ENCODE results near the gene GPR61. TPM values are rescaled to one million over a fixed set of nuclear protein-coding genes. Genes with fewer than 3 reads are reported as not detected.

Gene GPR61
- total RNA-seq, 1 donor from 2014 or later: 0.15 TPM

DNA sequence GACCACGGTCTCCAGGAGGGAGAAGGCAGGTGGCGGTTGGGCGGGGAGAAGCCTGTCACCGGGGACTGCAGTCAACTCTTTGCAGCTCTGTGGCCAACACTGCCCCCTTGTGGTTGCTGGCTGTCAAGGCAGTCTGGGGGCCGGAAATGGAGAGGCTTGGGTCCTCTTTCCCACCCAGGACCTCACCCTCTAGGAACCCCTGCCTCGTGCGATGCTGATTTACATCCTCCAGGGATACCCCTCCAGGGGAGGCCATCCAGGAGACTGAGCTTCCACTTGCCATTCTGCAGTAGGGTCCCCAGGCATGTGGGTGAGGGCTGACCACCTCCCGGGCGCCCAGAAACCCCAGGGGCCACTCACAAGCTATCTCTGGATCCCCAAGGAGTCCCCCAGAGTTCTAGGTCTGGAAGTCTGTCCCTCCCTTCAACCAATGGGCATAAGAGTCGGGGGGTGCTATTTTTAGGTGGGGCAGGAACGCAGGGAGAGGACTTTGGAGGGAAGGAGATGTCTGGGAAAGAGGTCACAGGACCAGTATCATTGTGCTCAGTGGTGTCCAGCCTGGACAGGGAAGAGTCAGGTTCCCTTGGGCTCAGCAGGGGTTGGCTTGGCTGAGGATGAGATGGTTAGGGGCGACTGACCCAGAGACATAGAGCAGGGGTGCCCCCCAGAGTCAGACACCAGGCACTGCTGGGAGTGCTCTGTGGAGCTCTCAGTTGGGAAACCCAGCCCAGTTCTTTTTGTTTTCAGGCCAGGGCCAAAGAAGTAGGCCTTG lies 7.1 kb upstream of the GPR61 start:
- intact Hi-C loops (cut with micrococcal nuclease): loop anchor here (1.0 to 5.0 kb wide), 10 partner anchors 32 to 420 kb away; partner anchors contain the start of genes CYB561D1, ELAPOR1, PSMA5 and PSRC1

DNA sequence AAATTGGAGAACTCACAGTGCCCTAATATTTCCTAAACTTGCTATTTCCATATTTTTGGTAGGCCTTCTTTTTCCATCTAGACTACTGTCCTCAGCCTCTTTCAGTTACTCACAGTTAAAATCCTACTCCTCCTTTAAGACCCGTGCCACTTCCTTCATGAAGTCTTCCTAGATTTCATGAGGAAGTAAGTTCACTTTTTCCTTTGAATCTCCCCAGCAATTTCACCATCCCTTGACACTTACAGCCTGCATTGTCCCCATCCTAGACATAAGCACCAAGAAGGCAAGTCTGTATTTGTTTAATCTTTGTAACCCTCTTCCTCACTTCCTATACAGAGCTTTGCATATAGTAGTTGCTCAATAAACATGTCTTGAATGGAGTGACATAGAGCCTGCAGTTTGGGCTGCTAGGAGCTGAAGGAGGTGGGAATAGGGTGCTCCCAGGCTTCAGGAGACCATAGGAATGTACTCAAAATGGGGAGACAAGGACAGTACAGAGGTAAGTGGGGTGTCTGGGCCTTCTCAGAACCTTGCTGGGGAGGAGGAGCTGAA lies 5.3 kb upstream of the GPR61 start:
- intact Hi-C loops (cut with micrococcal nuclease): loop anchor here (5.0 kb wide), 2 partner anchors 322 to 422 kb away; partner anchors contain the start of genes ELAPOR1 and SARS1

DNA sequence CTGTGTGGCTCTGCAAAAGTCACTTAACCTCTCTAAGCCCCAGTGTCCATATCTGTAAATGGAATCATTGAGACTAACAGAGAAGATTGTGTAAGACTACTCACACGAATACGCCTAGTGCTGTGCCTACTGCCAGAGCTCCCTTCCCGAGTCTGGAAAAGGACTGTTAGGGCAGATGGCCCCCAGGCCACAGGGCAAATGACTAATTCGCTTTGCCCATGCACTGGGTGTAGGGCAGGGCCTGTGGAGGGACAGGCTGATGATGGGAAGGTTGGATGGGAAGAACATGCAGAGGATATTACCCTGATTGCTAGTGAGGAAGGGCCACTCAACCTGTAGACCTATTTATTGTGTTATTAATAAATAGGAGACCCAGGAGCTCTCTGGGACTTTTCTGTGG lies 4.2 kb upstream of the GPR61 start:
- intact Hi-C loops (cut with micrococcal nuclease): no loop called here

DNA sequence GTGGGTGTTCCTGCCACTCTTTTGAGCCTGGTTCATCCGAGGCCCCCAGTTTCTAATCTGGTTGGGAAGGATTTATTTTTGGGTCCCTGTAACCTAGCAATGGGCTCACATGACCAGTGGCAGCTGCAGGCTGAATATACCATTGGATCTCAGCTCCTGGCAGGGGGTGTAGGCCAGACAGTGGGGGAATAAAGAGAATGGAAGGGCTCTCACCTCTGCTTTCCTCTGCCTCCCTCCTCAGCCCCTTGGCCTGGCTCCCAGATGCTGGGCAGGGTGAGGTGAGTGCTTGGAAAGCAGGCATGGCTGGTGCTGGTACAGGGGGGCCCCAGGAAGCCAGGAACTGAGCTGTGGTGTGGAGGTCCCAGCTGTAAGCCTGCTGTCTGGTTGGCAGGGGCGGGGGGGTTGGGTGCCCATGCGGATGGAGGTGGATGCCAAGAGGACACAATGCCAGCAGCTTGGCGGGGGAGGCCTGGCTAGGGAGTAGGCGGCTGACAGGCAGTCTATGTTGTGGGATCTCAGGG lies 3.6 kb upstream of the GPR61 start:
- intact Hi-C loops (cut with micrococcal nuclease): no loop called here

DNA sequence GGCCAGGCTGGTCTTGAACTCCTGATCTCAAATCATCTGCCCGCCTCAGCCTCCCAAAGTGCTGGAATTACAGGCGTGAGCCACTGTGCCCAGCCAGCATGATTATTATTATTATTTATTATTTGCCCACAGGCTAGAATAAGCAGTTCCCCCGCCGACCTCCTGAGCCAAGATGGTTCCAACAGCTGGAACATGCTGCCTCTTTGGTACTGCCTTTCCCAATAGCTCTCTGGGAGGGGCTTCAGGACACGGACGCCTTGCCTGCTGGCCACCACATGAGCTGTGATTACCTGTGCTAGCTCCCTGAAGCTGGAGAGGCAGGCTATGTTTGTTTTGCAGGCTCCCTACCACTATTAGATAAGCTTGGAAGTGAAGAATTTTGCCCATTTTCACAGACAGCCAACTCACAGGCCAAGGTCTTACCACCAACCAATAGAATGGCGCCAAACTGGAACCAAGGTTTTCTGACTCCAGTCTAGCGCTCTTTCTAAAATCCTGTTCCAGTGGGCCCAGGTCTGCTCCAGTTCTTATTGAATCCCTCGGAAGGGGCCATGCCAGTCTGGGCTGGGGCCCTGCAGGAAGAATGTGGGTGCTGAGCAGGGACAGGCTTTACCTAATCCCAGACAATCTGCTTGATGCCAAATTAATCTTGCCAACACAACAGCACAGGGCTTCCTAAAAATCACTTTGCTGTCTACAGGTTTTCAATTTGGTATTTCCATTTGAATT lies 2.1 kb upstream of the GPR61 start:
- intact Hi-C loops (cut with micrococcal nuclease): no loop called here

DNA sequence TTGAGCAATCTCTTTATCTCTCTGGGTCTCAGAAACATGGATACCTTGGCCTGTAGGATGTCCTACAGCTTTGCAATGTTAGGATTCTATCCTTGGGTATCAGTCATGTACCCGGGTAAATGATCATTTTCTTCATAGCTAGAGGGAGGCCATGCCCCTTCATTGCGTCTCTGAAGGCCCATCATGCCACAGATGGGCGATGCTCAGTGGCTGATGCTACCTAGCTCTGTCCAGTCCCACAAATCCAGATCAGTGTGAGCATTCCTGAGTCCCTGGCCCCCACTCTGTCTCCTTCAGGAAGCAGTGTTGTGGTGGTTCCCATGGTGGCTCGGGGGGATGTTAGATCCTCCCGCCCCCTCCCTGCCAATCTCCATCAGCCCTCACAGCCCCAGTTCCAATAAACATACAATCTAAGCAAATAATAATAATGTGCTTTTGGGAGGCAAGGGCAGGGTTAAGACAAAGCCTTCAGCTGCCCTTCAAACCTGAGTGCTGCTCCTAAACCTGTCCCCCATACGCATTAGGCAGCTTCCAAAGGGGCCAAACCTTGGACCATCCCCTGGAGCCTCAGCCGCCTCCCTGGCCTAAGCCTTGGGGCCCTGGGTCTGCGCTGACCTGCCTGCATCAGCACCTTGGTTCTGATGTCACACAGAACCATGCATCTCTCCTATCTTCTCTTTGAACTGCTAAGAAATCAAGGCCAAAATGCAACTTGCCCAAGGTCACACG lies 681 bp upstream of the GPR61 start:
- intact Hi-C loops (cut with micrococcal nuclease): no loop called here

DNA sequence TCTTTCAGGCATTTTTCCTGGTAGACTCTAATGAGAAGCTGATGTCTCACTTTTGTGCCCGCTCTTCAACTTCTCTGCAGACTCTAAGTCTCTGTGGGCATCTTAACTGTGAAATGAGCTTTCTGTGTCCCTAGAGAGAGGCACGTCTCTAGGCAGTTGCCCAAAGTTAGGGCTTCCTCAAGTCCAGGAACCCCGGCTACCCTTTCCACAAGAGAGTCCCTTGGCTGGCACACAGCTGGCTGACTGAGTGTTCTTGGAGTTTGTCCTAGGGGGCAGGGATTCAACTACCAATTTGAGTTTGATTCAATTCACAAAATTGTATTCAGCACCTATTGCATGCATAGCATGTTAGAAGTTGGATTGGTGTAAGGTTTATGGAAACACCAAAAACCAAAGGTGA lies 1.4 kb downstream of the GPR61 start:
- intact Hi-C loops (cut with micrococcal nuclease): no loop called here

DNA sequence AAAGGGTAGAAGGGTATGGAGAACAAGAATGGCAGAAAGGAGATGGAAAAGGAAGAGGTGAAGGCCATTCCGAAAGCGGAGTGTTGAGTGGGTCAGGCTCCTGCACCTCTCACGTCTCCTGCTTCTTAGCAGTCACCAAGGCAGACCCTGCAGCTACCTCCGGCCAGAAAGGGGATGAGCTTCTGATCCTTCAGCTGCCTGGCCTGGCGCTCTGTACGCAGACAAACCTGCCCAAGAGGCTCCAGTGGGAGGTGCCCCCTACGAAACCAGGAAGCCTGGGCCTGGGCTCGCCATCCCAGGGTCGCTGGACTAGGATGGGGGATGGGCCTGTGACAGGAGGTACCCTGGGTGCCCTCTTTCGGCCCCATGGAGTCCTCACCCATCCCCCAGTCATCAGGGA lies 3.0 kb downstream of the GPR61 start:
- intact Hi-C loops (cut with micrococcal nuclease): no loop called here

DNA sequence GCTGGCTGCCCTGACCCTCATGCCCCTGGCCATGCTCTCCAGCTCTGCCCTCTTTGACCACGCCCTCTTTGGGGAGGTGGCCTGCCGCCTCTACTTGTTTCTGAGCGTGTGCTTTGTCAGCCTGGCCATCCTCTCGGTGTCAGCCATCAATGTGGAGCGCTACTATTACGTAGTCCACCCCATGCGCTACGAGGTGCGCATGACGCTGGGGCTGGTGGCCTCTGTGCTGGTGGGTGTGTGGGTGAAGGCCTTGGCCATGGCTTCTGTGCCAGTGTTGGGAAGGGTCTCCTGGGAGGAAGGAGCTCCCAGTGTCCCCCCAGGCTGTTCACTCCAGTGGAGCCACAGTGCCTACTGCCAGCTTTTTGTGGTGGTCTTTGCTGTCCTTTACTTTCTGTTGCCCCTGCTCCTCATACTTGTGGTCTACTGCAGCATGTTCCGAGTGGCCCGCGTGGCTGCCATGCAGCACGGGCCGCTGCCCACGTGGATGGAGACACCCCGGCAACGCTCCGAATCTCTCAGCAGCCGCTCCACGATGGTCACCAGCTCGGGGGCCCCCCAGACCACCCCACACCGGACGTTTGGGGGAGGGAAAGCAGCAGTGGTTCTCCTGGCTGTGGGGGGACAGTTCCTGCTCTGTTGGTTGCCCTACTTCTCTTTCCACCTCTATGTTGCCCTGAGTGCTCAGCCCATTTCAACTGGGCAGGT lies 3.8 kb downstream of the GPR61 start:
- intact Hi-C loops (cut with micrococcal nuclease): no loop called here

DNA sequence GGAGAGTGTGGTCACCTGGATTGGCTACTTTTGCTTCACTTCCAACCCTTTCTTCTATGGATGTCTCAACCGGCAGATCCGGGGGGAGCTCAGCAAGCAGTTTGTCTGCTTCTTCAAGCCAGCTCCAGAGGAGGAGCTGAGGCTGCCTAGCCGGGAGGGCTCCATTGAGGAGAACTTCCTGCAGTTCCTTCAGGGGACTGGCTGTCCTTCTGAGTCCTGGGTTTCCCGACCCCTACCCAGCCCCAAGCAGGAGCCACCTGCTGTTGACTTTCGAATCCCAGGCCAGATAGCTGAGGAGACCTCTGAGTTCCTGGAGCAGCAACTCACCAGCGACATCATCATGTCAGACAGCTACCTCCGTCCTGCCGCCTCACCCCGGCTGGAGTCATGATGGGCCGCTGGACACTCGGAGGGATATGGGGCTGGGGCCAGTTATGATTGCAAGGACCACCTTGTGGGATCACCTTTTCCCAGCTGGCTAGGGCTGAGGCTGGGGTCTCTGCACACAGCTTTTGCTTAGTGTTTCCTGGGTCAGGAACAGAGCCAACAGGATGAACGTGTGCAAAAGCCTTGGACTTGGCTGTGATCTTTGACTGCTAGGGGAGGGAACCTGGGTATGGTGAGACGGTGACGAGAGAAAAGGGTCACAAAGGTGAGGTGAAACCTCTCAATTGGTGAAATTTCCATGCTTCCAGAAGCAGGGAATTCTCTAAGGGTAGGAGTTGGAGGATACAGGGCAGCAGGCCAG lies 4.5 kb downstream of the GPR61 start:
- intact Hi-C loops (cut with micrococcal nuclease): no loop called here

DNA sequence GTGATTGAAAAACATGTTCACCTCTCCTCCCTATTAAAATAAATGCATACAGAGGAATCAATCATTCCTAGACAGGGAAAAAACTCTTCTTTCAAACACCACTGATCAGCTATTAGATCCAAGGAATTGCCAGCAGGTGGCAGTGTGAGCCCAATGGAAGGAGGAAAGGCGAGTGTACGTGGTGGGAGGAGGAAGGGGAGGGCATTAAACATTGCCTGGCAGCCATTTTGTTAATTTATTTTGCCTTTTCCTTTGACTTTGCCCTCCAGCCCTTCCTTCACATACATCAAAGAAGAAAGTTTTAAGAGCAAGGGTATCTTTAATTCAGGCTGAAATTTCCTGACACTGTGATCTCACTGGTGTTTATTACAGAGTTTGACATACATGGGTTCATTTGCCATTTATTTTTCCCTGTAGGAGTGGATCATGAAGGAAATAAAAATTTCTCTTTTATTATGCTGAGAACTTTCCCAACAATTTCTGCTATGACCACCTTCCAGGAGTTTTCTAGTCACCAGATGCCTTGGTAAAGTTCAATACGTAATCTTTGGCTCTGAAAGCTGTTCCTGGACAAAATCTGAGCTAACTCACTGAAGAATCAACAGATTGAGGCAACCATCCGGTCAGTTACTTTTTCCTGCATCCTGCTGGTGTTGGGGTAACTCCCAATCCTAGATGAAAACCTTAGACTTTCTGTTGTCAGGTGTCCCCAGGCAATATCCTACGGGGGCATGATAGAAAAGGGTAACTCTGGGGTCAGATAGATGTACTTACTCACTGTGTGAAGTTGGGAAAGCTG lies 6.8 kb downstream of the GPR61 start:
- intact Hi-C loops (cut with micrococcal nuclease): loop anchor here (1.0 to 5.0 kb wide), 8 partner anchors 83 to 504 kb away; partner anchors contain the start of genes GSTM1, SARS1, TMEM167B and WDR47

DNA sequence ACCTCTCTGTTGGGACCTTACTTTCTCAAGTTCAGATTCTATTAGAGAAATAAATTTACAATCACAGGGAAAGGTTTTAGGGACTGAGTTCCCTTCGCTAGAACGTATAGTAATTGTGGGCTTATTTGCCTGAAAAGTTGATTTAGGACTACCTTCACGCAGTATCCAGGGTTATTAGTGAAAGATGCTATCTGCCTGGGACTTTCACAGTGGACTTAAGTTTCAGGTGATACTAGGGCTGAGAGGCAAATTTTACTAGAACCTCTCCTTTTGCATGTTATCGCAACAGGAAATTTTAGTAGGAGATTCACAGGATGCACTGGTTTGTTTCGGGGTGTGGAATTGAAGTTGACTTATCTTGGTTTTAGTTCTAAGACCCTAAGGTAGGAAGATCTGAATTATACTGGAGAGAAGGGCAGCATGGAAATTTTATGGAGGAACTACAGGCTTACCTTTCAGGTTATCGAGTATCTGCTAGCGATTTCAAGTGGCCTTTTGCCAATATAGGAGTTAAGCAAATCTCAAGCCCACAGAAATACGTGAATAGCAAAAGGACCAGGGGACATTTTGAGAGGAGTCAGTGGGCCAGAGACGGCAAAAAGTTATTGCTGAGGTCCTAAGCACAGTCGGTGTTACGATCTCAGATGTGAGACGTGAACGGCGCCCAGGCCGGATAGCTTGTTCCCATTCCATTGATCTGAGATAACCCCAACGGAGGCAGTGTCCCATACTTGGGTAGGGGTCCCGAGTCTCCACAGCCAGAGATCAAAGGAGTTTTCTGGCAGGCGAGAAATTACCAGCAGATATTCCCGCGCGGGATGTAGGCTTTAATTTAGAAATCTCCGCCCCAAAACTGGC lies 8.0 kb downstream of the GPR61 start:
- intact Hi-C loops (cut with micrococcal nuclease): loop anchor here (1.0 to 5.0 kb wide), 17 partner anchors 53 to 859 kb away; partner anchors contain the start of genes AHCYL1, AMPD2, ATXN7L2 and CYB561D1

DNA sequence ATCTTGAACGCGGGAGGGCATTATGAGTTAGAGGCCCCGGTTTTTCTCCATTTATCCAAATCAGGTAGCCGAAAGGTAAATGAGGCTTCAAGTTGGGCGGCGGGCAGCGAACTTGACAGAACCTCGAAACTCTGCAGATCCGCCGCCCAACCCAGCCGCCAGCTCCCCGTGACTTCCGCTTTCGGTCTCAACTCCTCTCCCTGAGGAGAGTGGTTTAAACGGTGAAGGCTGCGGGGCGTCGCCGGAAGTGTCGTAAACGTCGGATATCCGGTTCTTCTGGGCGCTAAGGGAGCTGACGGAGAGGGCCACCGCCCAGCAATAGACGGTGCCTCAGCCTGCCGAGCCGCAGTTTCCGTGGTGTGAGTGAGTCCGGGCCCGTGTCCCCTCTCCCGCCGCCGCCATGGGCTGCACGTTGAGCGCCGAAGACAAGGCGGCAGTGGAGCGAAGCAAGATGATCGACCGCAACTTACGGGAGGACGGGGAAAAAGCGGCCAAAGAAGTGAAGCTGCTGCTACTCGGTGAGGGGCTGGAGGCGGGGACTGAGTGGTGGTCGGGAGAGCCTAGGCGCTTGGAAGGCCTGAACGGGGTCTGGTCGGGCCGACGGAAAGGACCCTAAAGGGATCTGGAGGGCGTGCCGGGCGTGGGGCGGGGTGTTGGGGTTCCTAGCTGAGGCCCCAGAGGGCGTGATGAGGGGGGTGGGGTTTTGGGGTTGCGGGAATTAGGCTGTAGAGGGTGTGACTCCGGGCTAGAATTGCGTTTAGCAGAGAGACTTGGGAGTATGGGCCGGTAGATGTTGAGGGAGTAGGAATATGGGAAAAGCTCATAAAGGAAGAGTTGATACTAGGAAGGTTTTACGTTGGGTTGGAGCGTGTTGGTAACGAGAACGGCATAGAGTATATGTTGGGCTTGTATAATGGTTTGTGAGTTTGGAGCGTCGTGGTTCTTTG lies 8.9 kb downstream of the GPR61 start, which contains the start of gene GNAI3:
GNAI3 (plus strand) TSS at position 295 of the 947 bp plus-strand sequence; CDS start at position 401, 106 bp downstream.
- intact Hi-C loops (cut with micrococcal nuclease): loop anchor here (1.0 to 5.0 kb wide), 15 partner anchors 54 to 858 kb away; partner anchors contain the start of genes AHCYL1, AMPD2, ATXN7L2 and CYB561D1

DNA sequence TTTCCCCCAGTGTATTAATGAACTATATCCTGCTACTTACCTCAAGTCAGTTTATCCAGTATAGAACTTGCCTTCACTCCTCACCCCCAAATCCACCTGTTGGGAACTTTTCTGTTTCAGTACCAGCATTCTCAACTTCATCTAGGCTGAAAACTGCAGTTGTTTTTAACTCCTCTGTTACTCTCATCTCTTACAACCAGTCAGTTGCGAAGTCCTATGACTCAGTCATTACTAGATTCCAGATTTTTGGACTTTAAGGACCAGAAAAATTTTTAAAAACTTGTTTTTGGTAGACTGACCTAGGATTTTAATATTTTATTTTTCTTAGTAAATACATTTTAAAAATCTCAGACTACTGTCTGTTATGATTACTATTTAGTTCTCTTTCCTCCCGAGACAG lies 16.9 kb downstream of the GPR61 start:
- intact Hi-C loops (cut with micrococcal nuclease): no loop called here

DNA sequence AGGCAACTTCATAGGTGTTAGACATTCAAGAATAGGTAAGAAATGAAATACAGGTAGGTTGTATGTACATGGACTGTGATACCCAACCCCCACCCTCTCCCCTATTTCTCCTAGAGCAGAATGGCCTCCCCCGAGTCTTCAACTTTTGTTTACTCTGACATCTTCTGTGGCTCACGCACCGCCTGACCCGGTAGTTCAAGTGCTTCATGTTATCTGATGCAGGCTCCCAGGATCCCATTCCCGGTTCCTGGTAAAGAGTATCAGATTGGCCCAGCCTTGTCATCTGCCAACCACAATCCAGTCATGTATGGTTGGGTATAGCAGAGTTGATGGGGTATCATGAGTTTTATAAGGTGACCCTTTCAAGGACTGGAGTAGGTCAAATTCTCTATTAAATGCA lies 17.8 kb downstream of the GPR61 start:
- intact Hi-C loops (cut with micrococcal nuclease): no loop called here

DNA sequence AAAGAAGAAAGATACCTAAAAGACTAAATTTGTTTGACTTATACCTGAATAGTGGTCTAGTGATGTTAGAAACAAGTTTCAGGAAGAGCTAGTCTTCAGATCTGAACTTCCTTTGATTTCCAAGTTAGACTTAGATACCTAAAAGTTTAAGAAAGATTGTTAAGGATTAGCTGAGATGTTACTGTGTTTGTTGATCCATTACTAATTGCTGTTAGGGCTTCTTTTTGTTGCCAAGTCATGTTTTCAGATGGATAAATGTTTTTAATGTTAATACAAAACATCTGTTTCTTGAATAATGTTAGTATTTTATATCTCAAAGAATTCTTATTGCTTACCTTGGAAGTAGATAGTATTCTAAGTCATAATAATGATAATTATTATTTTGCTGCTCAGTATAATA lies 20.3 kb downstream of the GPR61 start:
- intact Hi-C loops (cut with micrococcal nuclease): no loop called here
